H1 (cell line): ENCODE measurements around the gene GPC3. TPM values are rescaled to one million over a fixed set of nuclear protein-coding genes. Genes with fewer than 3 reads are reported as not detected.

Source experiments
- CHD7 ChIP-seq: fragments of 300-600 bp; sonication (generic); IDR thresholded peaks from 2 replicates; pipeline ENCODE4 v1.7.1; 2012; ENCODE audit warnings: low read length, moderate library complexity, mild to moderate bottlenecking, inconsistent platforms; ENCODE audit not compliant: insufficient replicate concordance
- polyA plus RNA-seq, 7 experiments: library from polyadenylated mRNA; depleted of rRNA in 3 of 7; stranded (reverse) in 5 of 7; unstranded in 2 of 7; fragments of >200 nt in 5 of 7; fragments of 200-250 nt in 2 of 7; gene quantifications; 1 replicate in 5 of 7; 2 replicates in 1 of 7; 4 replicates in 1 of 7; pipeline versions ENCODE4 v1.2.1 to v1.2.3, GENCODE V29; 2011 to 2013; ENCODE audit warnings: missing spikeins in 2 of 7, mixed read lengths in 2 of 7
- total RNA-seq: library from RNA; stranded (reverse); fragmentation: NEBNext Ultra II Directional; extraction: Animal tissue kit (Norgen Biotek cat#: 25700); gene quantifications from 2 replicates; pipeline ENCODE4 v1.2.1, GENCODE V29; 2021

Gene GPC3
- total and polyA plus RNA-seq, 2 of the 8 experiments (the other 6 are each of a cell fraction or from before 2014, with no cell fraction given): 64.8 to 71.9 TPM

GRCh38 chrX:133966199-133966598 is 19.2 kb downstream of the GPC3 start (continued):
- no peak for TF ChIP-seq CHD7
